ENCODE results near the gene ARVCF. TPM values are rescaled to one million over a fixed set of nuclear protein-coding genes. Genes with fewer than 3 reads are reported as not detected.

ARVCF gene
- total and polyA plus RNA-seq, 5 donors from 2014 or later: 0.39 to 2.7 (median 0.47) TPM; not detected in 1

- peaks cover 0 to 3% (median 0%) of the 10 kb centered on the region in 7 donors for H3K9me3 Mint-ChIP-seq
- no peak overlapping the region for H3K27ac ChIP-seq (ENCODE audit: insufficient read depth, low read length, poor library complexity, severe bottlenecking)
- DNase-seq (no peak), ATAC-seq (ENCODE audit: low read depth in 2 of 2) (no peak)
- no peaks in the 10 kb centered on the region for H3K36me3 ChIP-seq (ENCODE audit: control insufficient read depth, insufficient read depth, low read length)
- H3K4me1 ChIP-seq (ENCODE audit: control insufficient read depth, insufficient read depth, low read length, poor library complexity, severe bottlenecking): peaks cover 31% of the 10 kb centered on the region
- no peak overlapping the region for H3K4me3 ChIP-seq (ENCODE audit: low read depth, low read length)
- no peaks in the 10 kb centered on the region for H3K9me3 ChIP-seq (ENCODE audit: control insufficient read depth in 2 of 2, low read length in 2 of 2)
- H3K36me3 Mint-ChIP-seq: peaks cover 5% of the 10 kb centered on the region
- peak overlapping the region in 2 of 4 donors; percentile 25 to 66 for H3K4me3 Mint-ChIP-seq
- no peak overlapping the region for H3K27ac Mint-ChIP-seq
- H3K4me1 Mint-ChIP-seq: peaks cover 4 to 70% (median 26%) of the 10 kb centered on the region in 4 donors
- H3K27me3 ChIP-seq (ENCODE audit: control insufficient read depth, insufficient read depth, low read length): no peaks in the 10 kb centered on the region
- no peaks in the 10 kb centered on the region for H3K27me3 Mint-ChIP-seq
Observed at GRCh38 chr22:20025401-20026203, 9.0 kb upstream of the ARVCF start.

- DNase-seq (no peak), ATAC-seq (ENCODE audit: low read depth in 2 of 2) (no peak)
- H3K36me3 Mint-ChIP-seq: peaks cover 5% of the 10 kb centered on the region
- peak overlapping the region in 3 of 4 donors; percentile 11 to 25 (median 13) for H3K4me3 Mint-ChIP-seq
- no peak overlapping the region for H3K4me3 ChIP-seq (ENCODE audit: low read depth, low read length)
- H3K9me3 ChIP-seq (ENCODE audit: control insufficient read depth in 2 of 2, low read length in 2 of 2): no peaks in the 10 kb centered on the region
- no peaks in the 10 kb centered on the region for H3K27me3 ChIP-seq (ENCODE audit: control insufficient read depth, insufficient read depth, low read length)
- H3K27ac ChIP-seq (ENCODE audit: insufficient read depth, low read length, poor library complexity, severe bottlenecking): no peak overlapping the region
- H3K27me3 Mint-ChIP-seq: no peaks in the 10 kb centered on the region
- peaks cover 4 to 75% (median 29%) of the 10 kb centered on the region in 4 donors for H3K4me1 Mint-ChIP-seq
- H3K27ac Mint-ChIP-seq: no peak overlapping the region
- H3K4me1 ChIP-seq (ENCODE audit: control insufficient read depth, insufficient read depth, low read length, poor library complexity, severe bottlenecking): peaks cover 38% of the 10 kb centered on the region
- H3K36me3 ChIP-seq (ENCODE audit: control insufficient read depth, insufficient read depth, low read length): no peaks in the 10 kb centered on the region
- H3K9me3 Mint-ChIP-seq: peaks cover 0 to 3% (median 0%) of the 10 kb centered on the region in 7 donors
Observed at GRCh38 chr22:20024650-20025397, 8.2 kb upstream of the ARVCF start.

- Mint-ChIP-seq H3K27ac (no peak overlapping the region), H3K36me3 (peaks cover 5% of the 10 kb centered on the region), H3K27me3 (no peaks in the 10 kb centered on the region), H3K4me1 (peaks cover 4 to 71% (median 30%) of the 10 kb centered on the region in 4 donors), H3K4me3 (peak overlapping the region in 2 of 4 donors; percentile 11 to 25), H3K9me3 (peaks cover 0 to 3% (median 0%) of the 10 kb centered on the region in 7 donors)
- Histone ChIP-seq H3K36me3 (ENCODE audit: control insufficient read depth, insufficient read depth, low read length) (no peaks in the 10 kb centered on the region), H3K4me1 (ENCODE audit: control insufficient read depth, insufficient read depth, low read length, poor library complexity, severe bottlenecking) (peaks cover 38% of the 10 kb centered on the region), H3K4me3 (ENCODE audit: low read depth, low read length) (no peak overlapping the region), H3K27ac (ENCODE audit: insufficient read depth, low read length, poor library complexity, severe bottlenecking) (no peak overlapping the region), H3K27me3 (ENCODE audit: control insufficient read depth, insufficient read depth, low read length) (no peaks in the 10 kb centered on the region), H3K9me3 (ENCODE audit: control insufficient read depth in 2 of 2, low read length in 2 of 2) (no peaks in the 10 kb centered on the region)
- DNase-seq: no peak
- no peak for ATAC-seq (ENCODE audit: low read depth in 2 of 2)
Observed at GRCh38 chr22:20024225-20024624, 7.6 kb upstream of the ARVCF start.

GRCh38 chr22:20022978-20023613 lies 6.5 kb upstream of the ARVCF start:
- no peaks in the 10 kb centered on the region for H3K9me3 ChIP-seq (ENCODE audit: control insufficient read depth in 2 of 2, low read length in 2 of 2)
- Mint-ChIP-seq H3K4me1 (peaks cover 3 to 65% (median 27%) of the 10 kb centered on the region in 4 donors), H3K4me3 (peak overlapping the region; percentile 92 to 96 (median 94)), H3K27ac (peak overlapping the region in 2 of 3 donors; percentile 35 to 36), H3K36me3 (peaks cover 5% of the 10 kb centered on the region), H3K9me3 (peaks cover 0 to 3% (median 0%) of the 10 kb centered on the region in 7 donors), H3K27me3 (no peaks in the 10 kb centered on the region)
- H3K36me3 ChIP-seq (ENCODE audit: control insufficient read depth, insufficient read depth, low read length): no peaks in the 10 kb centered on the region
- ATAC-seq (ENCODE audit: low read depth in 2 of 2) (no peak), DNase-seq (no peak)
- no peaks in the 10 kb centered on the region for H3K27me3 ChIP-seq (ENCODE audit: control insufficient read depth, insufficient read depth, low read length)
- no peak overlapping the region for H3K27ac ChIP-seq (ENCODE audit: insufficient read depth, low read length, poor library complexity, severe bottlenecking)
- peaks cover 38% of the 10 kb centered on the region for H3K4me1 ChIP-seq (ENCODE audit: control insufficient read depth, insufficient read depth, low read length, poor library complexity, severe bottlenecking)
- no peak overlapping the region for H3K4me3 ChIP-seq (ENCODE audit: low read depth, low read length)

- H3K9me3 Mint-ChIP-seq: peaks cover 0 to 3% (median 0%) of the 10 kb centered on the region in 7 donors
- Histone ChIP-seq H3K27me3 (ENCODE audit: control insufficient read depth, insufficient read depth, low read length) (no peaks in the 10 kb centered on the region), H3K4me3 (ENCODE audit: low read depth, low read length) (peak overlapping the region; percentile 77), H3K9me3 (ENCODE audit: control insufficient read depth in 2 of 2, low read length in 2 of 2) (no peaks in the 10 kb centered on the region), H3K36me3 (ENCODE audit: control insufficient read depth, insufficient read depth, low read length) (no peaks in the 10 kb centered on the region), H3K4me1 (ENCODE audit: control insufficient read depth, insufficient read depth, low read length, poor library complexity, severe bottlenecking) (peaks cover 42% of the 10 kb centered on the region), H3K27ac (ENCODE audit: insufficient read depth, low read length, poor library complexity, severe bottlenecking) (no peak overlapping the region)
- peak overlapping the region; percentile 92 to 96 (median 94) for H3K4me3 Mint-ChIP-seq
- peaks cover 1% of the 10 kb centered on the region for H3K27me3 Mint-ChIP-seq
- H3K36me3 Mint-ChIP-seq: peaks cover 5% of the 10 kb centered on the region
- H3K27ac Mint-ChIP-seq: peak overlapping the region; percentile 74 to 93 (median 92)
- ATAC-seq (ENCODE audit: low read depth in 2 of 2) (no peak), DNase-seq (no peak)
- peaks cover 0 to 66% (median 25%) of the 10 kb centered on the region in 4 donors for H3K4me1 Mint-ChIP-seq
Observed at GRCh38 chr22:20022231-20022977, 5.8 kb upstream of the ARVCF start.

GRCh38 chr22:20021196-20022181 lies 4.9 kb upstream of the ARVCF start:
- H3K4me3 ChIP-seq (ENCODE audit: low read depth, low read length): peak overlapping the region; percentile 77

More at GRCh38 chr22:20021196-20022181, 4.9 kb upstream of the ARVCF start:
- ATAC-seq (ENCODE audit: low read depth in 2 of 2) (no peak), DNase-seq (peak in 1 of 3 donors; percentile 32)
- peak overlapping the region; percentile 74 to 93 (median 92) for H3K27ac Mint-ChIP-seq
- H3K27ac ChIP-seq (ENCODE audit: insufficient read depth, low read length, poor library complexity, severe bottlenecking): peak overlapping the region; percentile 78
- H3K9me3 Mint-ChIP-seq: peaks cover 0 to 3% (median 0%) of the 10 kb centered on the region in 7 donors
- H3K4me1 Mint-ChIP-seq: peaks cover 0 to 63% (median 23%) of the 10 kb centered on the region in 4 donors
- H3K4me1 ChIP-seq (ENCODE audit: control insufficient read depth, insufficient read depth, low read length, poor library complexity, severe bottlenecking): peaks cover 43% of the 10 kb centered on the region
- no peaks in the 10 kb centered on the region for H3K9me3 ChIP-seq (ENCODE audit: control insufficient read depth in 2 of 2, low read length in 2 of 2)
- H3K36me3 ChIP-seq (ENCODE audit: control insufficient read depth, insufficient read depth, low read length): no peaks in the 10 kb centered on the region
- peak overlapping the region; percentile 92 to 96 (median 94) for H3K4me3 Mint-ChIP-seq
- H3K27me3 Mint-ChIP-seq: peaks cover 4% of the 10 kb centered on the region
- peaks cover 5% of the 10 kb centered on the region for H3K36me3 Mint-ChIP-seq
- H3K27me3 ChIP-seq (ENCODE audit: control insufficient read depth, insufficient read depth, low read length): no peaks in the 10 kb centered on the region
